Measurements from ENCODE around the gene KRTAP5-3.

Gene KRTAP5-3

GRCh38 chr11:1563149-1563638 lies 45.1 kb downstream of the KRTAP5-3 start:
- no peak for DNase-seq

- DNase-seq, result no peak
Observed at GRCh38 chr11:1562469-1563148, 45.7 kb downstream of the KRTAP5-3 start.

GRCh38 chr11:1561955-1562354 lies 46.3 kb downstream of the KRTAP5-3 start:
- DNase-seq, result no peak

- no peak for DNase-seq
Observed at GRCh38 chr11:1561266-1561665, 47.0 kb downstream of the KRTAP5-3 start.

GRCh38 chr11:1560649-1561251 lies 47.5 kb downstream of the KRTAP5-3 start:
- DNase-seq, result no peak

GRCh38 chr11:1560002-1560648 lies 48.1 kb downstream of the KRTAP5-3 start:
- no peak for DNase-seq

GRCh38 chr11:1559111-1559951 lies 48.9 kb downstream of the KRTAP5-3 start:
- DNase-seq, result no peak

GRCh38 chr11:1558775-1559110 lies 49.5 kb downstream of the KRTAP5-3 start:
- DNase-seq, result no peak

- no peak for DNase-seq
Observed at GRCh38 chr11:1557904-1558774, 50.1 kb downstream of the KRTAP5-3 start.
